Ishikawa (cell line): ENCODE data around the gene TSFM.

Experiments used
- YY1 ChIP-seq: IDR thresholded peaks from 2 replicates; pipeline ENCODE4 v1.6.1; 2012; ENCODE audit warnings: low read depth
- TF ChIP-seq, protein P1 (sequence below): IDR thresholded peaks from 2 replicates; pipeline ENCODE4 v1.6.1; 2012; ENCODE audit warnings: low read depth, mild to moderate bottlenecking

- no peak for TF ChIP-seq YY1
- TF ChIP-seq, protein P1, sequence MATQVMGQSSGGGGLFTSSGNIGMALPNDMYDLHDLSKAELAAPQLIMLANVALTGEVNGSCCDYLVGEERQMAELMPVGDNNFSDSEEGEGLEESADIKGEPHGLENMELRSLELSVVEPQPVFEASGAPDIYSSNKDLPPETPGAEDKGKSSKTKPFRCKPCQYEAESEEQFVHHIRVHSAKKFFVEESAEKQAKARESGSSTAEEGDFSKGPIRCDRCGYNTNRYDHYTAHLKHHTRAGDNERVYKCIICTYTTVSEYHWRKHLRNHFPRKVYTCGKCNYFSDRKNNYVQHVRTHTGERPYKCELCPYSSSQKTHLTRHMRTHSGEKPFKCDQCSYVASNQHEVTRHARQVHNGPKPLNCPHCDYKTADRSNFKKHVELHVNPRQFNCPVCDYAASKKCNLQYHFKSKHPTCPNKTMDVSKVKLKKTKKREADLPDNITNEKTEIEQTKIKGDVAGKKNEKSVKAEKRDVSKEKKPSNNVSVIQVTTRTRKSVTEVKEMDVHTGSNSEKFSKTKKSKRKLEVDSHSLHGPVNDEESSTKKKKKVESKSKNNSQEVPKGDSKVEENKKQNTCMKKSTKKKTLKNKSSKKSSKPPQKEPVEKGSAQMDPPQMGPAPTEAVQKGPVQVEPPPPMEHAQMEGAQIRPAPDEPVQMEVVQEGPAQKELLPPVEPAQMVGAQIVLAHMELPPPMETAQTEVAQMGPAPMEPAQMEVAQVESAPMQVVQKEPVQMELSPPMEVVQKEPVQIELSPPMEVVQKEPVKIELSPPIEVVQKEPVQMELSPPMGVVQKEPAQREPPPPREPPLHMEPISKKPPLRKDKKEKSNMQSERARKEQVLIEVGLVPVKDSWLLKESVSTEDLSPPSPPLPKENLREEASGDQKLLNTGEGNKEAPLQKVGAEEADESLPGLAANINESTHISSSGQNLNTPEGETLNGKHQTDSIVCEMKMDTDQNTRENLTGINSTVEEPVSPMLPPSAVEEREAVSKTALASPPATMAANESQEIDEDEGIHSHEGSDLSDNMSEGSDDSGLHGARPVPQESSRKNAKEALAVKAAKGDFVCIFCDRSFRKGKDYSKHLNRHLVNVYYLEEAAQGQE, result no peak
Measured at GRCh38 chr12:57736741-57737466, 45.7 kb upstream of the TSFM start.
